ENCODE data around the gene OXSR1. TPM values are rescaled to one million over a fixed set of nuclear protein-coding genes. Genes with fewer than 3 reads are reported as not detected.

OXSR1 gene
- total RNA-seq, 3 donors from 2014 or later = 40.2 to 44.0 (median 41.9) TPM

DNA sequence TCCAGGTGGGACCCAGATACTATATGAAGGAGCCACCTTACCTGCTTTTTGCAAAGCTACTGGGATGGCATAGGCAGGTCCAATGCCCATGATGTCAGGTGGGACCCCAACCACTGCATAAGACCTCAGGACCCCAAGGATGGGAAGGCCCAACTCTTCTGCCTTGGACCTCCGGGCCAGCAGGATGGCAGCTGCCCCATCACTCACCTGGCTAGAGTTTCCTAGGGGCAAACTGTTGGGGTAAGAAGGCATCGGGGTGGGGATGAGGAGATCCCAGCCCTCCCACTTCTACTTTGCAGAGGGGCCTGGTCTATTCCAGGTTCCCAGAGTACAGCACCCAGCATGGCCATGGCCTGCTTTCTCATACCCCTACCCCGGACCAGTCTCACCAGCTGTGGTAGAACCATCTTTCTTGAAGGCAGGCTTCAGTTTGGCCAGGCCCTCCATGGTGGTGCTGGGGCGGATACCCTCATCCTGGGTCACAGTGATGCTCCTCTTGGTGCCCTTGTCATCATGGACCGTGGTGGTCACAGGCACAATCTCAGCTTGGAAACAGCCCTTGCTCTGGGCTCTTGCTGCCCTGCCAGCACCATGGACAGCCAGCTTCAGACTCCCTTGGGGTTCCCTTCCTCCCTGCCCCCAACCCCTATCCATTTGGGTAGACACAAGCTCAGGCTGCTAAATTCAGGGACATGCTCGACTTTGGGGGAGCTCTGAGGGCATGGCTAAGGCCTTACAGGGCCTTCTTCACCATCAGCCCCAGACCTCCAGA lies 39.0 kb upstream of the OXSR1 start:
- ATAC-seq (no peak), DNase-seq (no peak)
- no peak overlapping the region for H3K4me3 ChIP-seq
- H3K36me3 ChIP-seq (ENCODE audit: low read depth) = peaks cover 3% of the 10 kb centered on the region
- H3K4me1 ChIP-seq (ENCODE audit: low read depth) = peaks cover 7% of the 10 kb centered on the region
- TF ChIP-seq, protein P1, sequence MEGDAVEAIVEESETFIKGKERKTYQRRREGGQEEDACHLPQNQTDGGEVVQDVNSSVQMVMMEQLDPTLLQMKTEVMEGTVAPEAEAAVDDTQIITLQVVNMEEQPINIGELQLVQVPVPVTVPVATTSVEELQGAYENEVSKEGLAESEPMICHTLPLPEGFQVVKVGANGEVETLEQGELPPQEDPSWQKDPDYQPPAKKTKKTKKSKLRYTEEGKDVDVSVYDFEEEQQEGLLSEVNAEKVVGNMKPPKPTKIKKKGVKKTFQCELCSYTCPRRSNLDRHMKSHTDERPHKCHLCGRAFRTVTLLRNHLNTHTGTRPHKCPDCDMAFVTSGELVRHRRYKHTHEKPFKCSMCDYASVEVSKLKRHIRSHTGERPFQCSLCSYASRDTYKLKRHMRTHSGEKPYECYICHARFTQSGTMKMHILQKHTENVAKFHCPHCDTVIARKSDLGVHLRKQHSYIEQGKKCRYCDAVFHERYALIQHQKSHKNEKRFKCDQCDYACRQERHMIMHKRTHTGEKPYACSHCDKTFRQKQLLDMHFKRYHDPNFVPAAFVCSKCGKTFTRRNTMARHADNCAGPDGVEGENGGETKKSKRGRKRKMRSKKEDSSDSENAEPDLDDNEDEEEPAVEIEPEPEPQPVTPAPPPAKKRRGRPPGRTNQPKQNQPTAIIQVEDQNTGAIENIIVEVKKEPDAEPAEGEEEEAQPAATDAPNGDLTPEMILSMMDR (IDR thresholded peaks at IDR 0.05) = no peak
- no peaks in the 10 kb centered on the region for H3K9me3 ChIP-seq
- intact Hi-C loops (cut with DNase I, micrococcal nuclease) = no loop called here

DNA sequence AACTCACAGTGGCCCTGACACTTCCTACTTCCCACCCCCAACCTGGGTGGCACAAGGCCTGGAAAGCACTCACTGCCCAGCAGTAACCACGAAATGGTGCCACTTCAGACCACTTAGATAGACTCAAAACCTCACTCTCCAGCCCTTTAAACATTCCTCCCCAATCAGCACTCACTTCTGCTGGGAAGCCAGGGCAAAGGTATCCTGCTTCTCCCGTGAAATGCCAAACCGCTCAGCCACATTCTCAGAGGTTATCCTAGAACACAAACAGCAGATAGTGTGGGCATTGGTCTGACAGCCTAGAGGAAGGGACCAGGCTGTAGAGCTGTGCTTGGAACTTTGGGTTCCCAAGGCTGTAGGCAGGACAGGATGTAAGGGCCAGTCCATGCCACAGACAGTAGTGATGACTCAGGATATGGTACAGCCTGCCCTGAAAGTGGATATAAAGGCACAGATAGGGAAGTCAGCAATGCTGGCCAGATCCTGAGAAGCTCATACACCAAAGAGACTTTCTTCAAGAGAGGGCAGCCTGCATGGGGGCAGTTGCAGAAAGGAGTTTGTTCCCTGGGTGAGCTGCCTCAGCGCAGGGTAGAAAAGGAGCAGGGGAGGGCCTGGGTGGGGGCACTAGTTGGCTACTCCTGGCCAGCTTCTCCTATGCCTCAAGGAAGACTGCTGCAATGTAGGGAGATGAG lies 37.6 kb upstream of the OXSR1 start:
- H3K36me3 ChIP-seq (ENCODE audit: low read depth) = peaks cover 3% of the 10 kb centered on the region
- no peak for ATAC-seq
- peaks cover 8% of the 10 kb centered on the region for H3K4me1 ChIP-seq (ENCODE audit: low read depth)
- no peak overlapping the region for H3K4me3 ChIP-seq
- intact Hi-C loops (cut with DNase I, micrococcal nuclease) = no loop called here
- TF ChIP-seq, protein P1 (IDR thresholded peaks at IDR 0.05) = no peak
- DNase-seq = peak in 2 of 3 donors; percentile 1 to 8
- no peaks in the 10 kb centered on the region for H3K9me3 ChIP-seq

DNA sequence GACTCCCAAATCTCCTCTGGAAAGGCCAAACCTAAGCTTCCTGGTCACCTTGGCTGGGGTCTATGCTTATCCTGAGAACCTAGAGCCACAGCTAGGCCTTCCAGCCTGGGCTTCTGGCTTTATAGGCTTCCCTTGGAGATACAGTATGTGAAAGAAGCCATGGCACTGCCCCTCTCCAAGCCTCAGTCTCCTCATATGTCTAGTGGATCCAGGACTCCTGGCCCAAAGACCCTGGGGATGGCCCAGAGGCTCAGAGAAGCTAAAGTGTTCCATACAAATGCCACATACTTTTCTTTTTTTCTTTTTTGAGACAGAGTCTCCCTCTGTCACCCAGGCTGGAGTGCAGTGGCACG lies 37.1 kb upstream of the OXSR1 start:
- intact Hi-C loops (cut with DNase I, micrococcal nuclease) = no loop called here
- DNase-seq (no peak), ATAC-seq (no peak)
- peaks cover 12% of the 10 kb centered on the region for H3K4me1 ChIP-seq (ENCODE audit: low read depth)
- no peaks in the 10 kb centered on the region for H3K9me3 ChIP-seq
- no peak overlapping the region for H3K4me3 ChIP-seq
- H3K36me3 ChIP-seq (ENCODE audit: low read depth) = peaks cover 3% of the 10 kb centered on the region
- TF ChIP-seq, protein P1 (IDR thresholded peaks at IDR 0.05) = no peak

DNA sequence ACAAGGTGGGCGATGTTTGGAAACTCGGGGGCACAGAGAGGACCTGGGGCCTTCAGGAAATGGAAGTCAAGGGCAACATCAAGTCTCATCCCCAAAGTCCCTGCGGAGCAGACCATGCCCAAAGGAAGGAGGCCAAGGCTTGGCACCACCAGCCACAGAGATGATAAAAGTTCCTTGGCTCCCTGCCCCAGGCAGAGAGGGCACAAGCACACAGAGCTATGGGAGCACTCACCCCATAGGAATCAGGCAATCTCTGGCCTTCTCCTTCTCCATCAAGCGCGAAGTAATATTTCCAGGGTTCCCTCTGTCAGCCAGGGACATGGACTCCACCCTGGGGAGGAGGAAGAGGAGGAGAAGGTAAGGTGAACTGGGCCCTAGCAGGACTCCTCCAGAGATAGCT lies 36.3 kb upstream of the OXSR1 start:
- Histone ChIP-seq H3K9me3 (no peaks in the 10 kb centered on the region), H3K4me3 (no peak overlapping the region), H3K36me3 (ENCODE audit: low read depth) (peaks cover 3% of the 10 kb centered on the region), H3K4me1 (ENCODE audit: low read depth) (peaks cover 16% of the 10 kb centered on the region)
- ATAC-seq = no peak
- intact Hi-C loops (cut with DNase I, micrococcal nuclease) = no loop called here
- peak in 2 of 3 donors; percentile 0 to 7 for DNase-seq
- TF ChIP-seq, protein P1 (IDR thresholded peaks at IDR 0.05) = no peak

DNA sequence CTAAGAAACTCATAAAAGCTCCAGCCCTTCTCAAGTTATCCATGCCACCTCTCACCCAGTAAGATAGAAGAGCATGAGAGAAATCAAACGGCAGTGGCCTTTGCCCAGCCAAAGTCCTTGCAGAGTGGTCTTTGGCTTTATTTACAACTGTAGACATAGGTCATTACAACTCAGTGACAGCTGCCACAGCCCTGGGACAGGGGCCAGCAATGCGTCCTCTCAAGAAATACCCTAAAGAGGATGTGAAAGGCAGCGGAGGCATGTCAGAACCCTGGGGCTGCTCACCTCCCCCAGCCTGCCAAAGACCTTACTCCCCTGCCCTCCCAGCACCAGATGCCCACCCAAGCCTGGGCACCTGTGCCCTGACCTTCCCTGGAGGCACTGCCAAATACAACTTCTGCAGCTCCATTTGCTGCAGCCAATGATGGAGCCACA lies 34.7 kb upstream of the OXSR1 start:
- ATAC-seq = peak; percentile 62
- H3K9me3 ChIP-seq = no peaks in the 10 kb centered on the region
- TF ChIP-seq, protein P1 (IDR thresholded peaks at IDR 0.05) = no peak
- no peak overlapping the region for H3K4me3 ChIP-seq
- H3K4me1 ChIP-seq (ENCODE audit: low read depth) = peaks cover 30% of the 10 kb centered on the region
- peaks cover 3% of the 10 kb centered on the region for H3K36me3 ChIP-seq (ENCODE audit: low read depth)
- DNase-seq = peak in 2 of 3 donors; percentile 39 to 63
- intact Hi-C loops (cut with DNase I, micrococcal nuclease) = loop anchor here in 1 of 2 donors (10.0 kb wide), 1 partner anchor 86 kb away; no protein-coding TSS in a partner anchor
